Hepatic stellate cell (primary cell): Measurements from ENCODE around the gene IPPK.

Source experiments
- DNase-seq: peaks from one replicate; pipeline ENCODE4 v3.0.0; 2011; ENCODE audit warnings: low spot score

The IPPK gene

GRCh38 chr9:92669890-92670708 lies at the start of gene IPPK:
Gene IPPK (minus strand): TSS chr9:92670131. CDS start chr9:92669988, 143 bp downstream.
- DNase-seq = peak; percentile 99

GRCh38 chr9:92719028-92719647 lies 49.2 kb upstream of the IPPK start:
- no peak for DNase-seq

- DNase-seq = no peak
Measured at GRCh38 chr9:92718086-92719001, 48.4 kb upstream of the IPPK start.

- DNase-seq = no peak
Measured at GRCh38 chr9:92717201-92718085, 47.5 kb upstream of the IPPK start.

- DNase-seq = peak; percentile 71
Measured at GRCh38 chr9:92716557-92716956, 46.6 kb upstream of the IPPK start.

GRCh38 chr9:92715488-92716231 lies 45.7 kb upstream of the IPPK start:
- DNase-seq = no peak

GRCh38 chr9:92714787-92715487 lies 45.0 kb upstream of the IPPK start:
- no peak for DNase-seq

GRCh38 chr9:92714016-92714415 lies 44.1 kb upstream of the IPPK start:
- DNase-seq = no peak

GRCh38 chr9:92713528-92713927 lies 43.6 kb upstream of the IPPK start:
- DNase-seq = no peak

- DNase-seq = no peak
Measured at GRCh38 chr9:92712767-92713166, 42.8 kb upstream of the IPPK start.

- DNase-seq = no peak
Measured at GRCh38 chr9:92711844-92712243, 41.9 kb upstream of the IPPK start.

GRCh38 chr9:92711146-92711545 lies 41.2 kb upstream of the IPPK start:
- DNase-seq = no peak

GRCh38 chr9:92710368-92710767 lies 40.4 kb upstream of the IPPK start:
- no peak for DNase-seq

GRCh38 chr9:92709954-92710353 lies 40.0 kb upstream of the IPPK start:
- DNase-seq = no peak

- no peak for DNase-seq
Measured at GRCh38 chr9:92709240-92709639, 39.3 kb upstream of the IPPK start.

GRCh38 chr9:92707530-92707929 lies 37.6 kb upstream of the IPPK start:
- DNase-seq = no peak

- peak; percentile 7 for DNase-seq
Measured at GRCh38 chr9:92706218-92706940, 36.4 kb upstream of the IPPK start.

GRCh38 chr9:92704528-92704927 lies 34.6 kb upstream of the IPPK start:
- no peak for DNase-seq

- no peak for DNase-seq
Measured at GRCh38 chr9:92696619-92697018, 26.7 kb upstream of the IPPK start.

- DNase-seq = no peak
Measured at GRCh38 chr9:92686954-92687353, 17.0 kb upstream of the IPPK start.
